ENCODE results near the gene PRMT2.

PRMT2 gene

DNA sequence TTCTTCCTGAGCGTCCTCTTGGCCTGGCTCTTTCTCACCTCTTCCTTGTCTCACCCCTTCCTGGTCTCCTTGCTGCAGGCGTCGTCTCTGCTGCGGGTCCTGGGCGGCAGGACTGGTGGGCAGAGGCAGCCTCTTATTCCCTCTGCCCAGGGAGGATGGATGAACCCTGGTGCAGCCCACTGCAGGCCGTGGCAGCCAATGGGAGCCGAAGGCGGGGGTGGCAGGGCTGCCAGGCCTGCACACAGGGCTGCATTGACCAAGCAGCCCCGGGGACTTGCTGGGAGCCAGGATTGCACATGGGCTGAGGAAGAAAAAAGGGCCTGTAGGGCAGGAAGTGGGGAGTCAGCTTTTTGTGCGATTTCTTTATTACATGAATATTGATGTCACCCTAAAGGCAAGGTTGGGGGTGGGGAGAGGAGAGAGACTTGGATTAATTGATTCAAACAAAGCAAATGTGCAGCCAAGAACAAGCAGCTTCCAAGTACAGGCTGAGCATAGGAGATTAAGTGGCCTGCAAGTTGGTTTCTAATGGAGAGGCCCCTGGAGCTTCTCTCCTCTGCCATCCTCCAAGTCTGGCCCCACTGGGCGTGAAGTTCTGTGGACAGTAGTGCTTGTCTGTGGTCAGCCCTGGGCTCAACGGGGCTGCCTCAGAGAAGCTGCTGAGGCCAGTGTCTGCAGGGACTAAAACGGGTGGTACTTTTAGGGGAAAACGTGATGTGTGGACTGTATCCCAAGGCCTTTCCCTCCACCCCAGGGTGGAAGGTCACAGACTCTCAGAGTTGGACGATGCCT is 30.3 kb upstream of the PRMT2 start, which contains the start of gene S100B:
Gene S100B (minus strand): TSS at position 108 of the 792 bp plus-strand sequence. CDS start 2,667 bp downstream, outside the sequence.
- Histone ChIP-seq H3K9ac (ENCODE audit: low read depth, low read length) (no peak within 1 kb of the TSS), H3K9me3 (ENCODE audit: control insufficient read depth, insufficient read depth, low read length) (peaks cover 3% of the 10 kb centered on the region), H3K4me3 (ENCODE audit: low read depth, low read length) (no peak within 1 kb of the TSS), H3K4me1 (ENCODE audit: control insufficient read depth, insufficient read depth, low read length) (peaks cover 18% of the 10 kb centered on the region), H3K27me3 (ENCODE audit: control insufficient read depth, insufficient read depth, low read length) (no peaks in the 10 kb centered on the region), H3K36me3 (ENCODE audit: control insufficient read depth, insufficient read depth, low read length) (no peaks in the 10 kb centered on the region)

DNA sequence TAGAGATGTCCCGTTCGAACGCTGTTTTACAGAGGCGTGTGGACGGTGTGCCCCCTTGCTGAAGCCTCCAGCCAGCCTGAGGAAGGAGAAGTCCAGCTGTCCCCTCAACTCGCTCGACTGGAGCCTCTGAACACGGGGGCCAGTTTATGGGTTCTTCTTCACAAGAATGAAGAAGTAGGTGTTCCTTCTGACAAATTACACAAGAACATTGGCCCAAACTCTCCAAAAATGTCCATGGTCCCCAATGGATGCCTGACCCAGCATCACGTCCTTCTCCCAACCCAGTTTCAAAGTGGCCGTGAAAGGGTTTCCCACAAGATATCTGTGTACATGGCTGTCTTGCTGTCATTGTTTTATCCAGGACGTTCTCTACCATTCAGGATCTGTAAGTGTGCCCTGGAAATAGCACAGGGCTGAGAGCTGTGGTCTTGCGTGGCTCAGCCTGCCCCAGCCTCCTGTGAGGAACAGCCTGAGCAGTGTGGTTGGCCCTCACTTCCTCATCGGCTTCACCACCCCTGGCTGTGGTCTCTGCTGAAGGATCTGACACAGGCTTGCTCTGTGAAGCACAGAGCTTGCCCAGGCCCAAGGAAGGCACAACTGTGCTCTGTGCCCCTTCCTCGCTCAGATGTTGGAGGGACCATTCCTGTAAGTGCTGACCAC is 29.6 kb upstream of the PRMT2 start:
- H3K9ac ChIP-seq (ENCODE audit: low read depth, low read length), result no peak overlapping the region

DNA sequence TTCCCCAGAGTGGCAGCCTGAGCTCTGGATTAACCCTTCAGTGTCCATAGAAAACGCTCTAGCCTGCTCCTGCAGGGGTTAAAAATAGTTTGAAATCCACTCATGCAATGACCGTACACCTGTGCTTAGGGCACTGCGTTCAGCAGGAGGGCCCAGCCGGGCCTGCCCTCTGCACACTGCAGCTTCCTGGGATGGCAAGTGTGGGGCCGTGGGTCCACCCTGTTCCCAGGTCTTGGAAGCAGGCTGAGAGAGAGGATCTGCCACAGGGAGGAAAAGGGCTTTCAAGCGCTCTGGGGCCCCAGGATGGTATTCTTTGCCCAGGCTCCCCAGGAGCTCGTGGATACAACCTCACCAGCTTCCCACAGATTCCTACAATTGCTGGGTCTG is 29.1 kb upstream of the PRMT2 start:
- Histone ChIP-seq H3K27me3 (ENCODE audit: control insufficient read depth, insufficient read depth, low read length) (no peaks in the 10 kb centered on the region), H3K9me3 (ENCODE audit: control insufficient read depth, insufficient read depth, low read length) (peaks cover 3% of the 10 kb centered on the region), H3K36me3 (ENCODE audit: control insufficient read depth, insufficient read depth, low read length) (no peaks in the 10 kb centered on the region), H3K4me3 (ENCODE audit: low read depth, low read length) (no peak overlapping the region), H3K4me1 (ENCODE audit: control insufficient read depth, insufficient read depth, low read length) (peaks cover 18% of the 10 kb centered on the region), H3K9ac (ENCODE audit: low read depth, low read length) (no peak overlapping the region)

More for the DNA sequence above, 29.6 kb upstream of the PRMT2 start:
- H3K36me3 ChIP-seq (ENCODE audit: control insufficient read depth, insufficient read depth, low read length), result no peaks in the 10 kb centered on the region
- no peak overlapping the region for H3K4me3 ChIP-seq (ENCODE audit: low read depth, low read length)
- peaks cover 3% of the 10 kb centered on the region for H3K9me3 ChIP-seq (ENCODE audit: control insufficient read depth, insufficient read depth, low read length)
- H3K4me1 ChIP-seq (ENCODE audit: control insufficient read depth, insufficient read depth, low read length), result peaks cover 18% of the 10 kb centered on the region
- no peaks in the 10 kb centered on the region for H3K27me3 ChIP-seq (ENCODE audit: control insufficient read depth, insufficient read depth, low read length)

DNA sequence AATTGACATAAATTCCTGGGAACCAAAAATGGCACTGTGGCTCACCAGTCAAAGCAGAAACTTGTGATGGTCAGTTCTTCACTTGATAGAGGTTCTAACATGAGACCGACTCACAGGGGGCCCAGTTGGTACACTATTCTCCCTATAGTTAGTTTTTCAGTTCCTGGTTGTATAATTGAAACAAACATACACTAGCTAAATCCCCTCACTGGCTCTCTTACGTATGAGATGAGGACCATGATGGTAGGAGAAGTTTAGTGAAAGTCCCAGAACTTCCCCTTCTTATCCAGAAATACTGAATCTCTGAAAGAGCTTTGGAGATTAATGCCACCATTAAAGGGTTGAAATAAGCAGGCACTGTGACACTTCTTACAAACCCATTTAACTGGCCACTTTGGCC is 27.8 kb upstream of the PRMT2 start:
- Histone ChIP-seq H3K9me3 (ENCODE audit: control insufficient read depth, insufficient read depth, low read length) (peaks cover 3% of the 10 kb centered on the region), H3K36me3 (ENCODE audit: control insufficient read depth, insufficient read depth, low read length) (no peaks in the 10 kb centered on the region), H3K27me3 (ENCODE audit: control insufficient read depth, insufficient read depth, low read length) (no peaks in the 10 kb centered on the region), H3K4me3 (ENCODE audit: low read depth, low read length) (no peak overlapping the region), H3K9ac (ENCODE audit: low read depth, low read length) (no peak overlapping the region), H3K4me1 (ENCODE audit: control insufficient read depth, insufficient read depth, low read length) (peaks cover 12% of the 10 kb centered on the region)

DNA sequence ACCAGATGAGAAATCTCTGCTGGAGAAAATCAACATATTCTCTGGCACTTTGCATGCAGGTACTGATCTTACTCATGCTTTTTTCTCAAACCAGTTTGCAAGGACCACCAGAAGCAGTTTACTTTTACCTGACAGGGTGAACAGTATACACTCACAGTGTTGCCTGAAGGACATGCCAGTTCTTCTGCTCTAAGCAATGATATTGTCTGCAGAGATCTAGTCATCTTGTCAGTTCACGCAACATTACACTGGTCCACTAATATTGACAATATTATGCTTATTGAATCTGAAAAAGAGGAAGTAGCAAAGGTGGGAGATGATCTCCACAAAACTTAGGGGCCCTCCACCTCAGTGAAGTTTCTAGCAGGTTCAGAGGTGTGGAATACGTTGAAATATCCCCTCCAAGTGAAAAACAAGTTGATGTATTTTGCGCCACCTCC is 26.8 kb upstream of the PRMT2 start:
- H3K9ac ChIP-seq (ENCODE audit: low read depth, low read length), result no peak overlapping the region
- H3K4me3 ChIP-seq (ENCODE audit: low read depth, low read length), result no peak overlapping the region
- no peaks in the 10 kb centered on the region for H3K36me3 ChIP-seq (ENCODE audit: control insufficient read depth, insufficient read depth, low read length)
- peaks cover 10% of the 10 kb centered on the region for H3K4me1 ChIP-seq (ENCODE audit: control insufficient read depth, insufficient read depth, low read length)
- peaks cover 3% of the 10 kb centered on the region for H3K9me3 ChIP-seq (ENCODE audit: control insufficient read depth, insufficient read depth, low read length)
- no peaks in the 10 kb centered on the region for H3K27me3 ChIP-seq (ENCODE audit: control insufficient read depth, insufficient read depth, low read length)

DNA sequence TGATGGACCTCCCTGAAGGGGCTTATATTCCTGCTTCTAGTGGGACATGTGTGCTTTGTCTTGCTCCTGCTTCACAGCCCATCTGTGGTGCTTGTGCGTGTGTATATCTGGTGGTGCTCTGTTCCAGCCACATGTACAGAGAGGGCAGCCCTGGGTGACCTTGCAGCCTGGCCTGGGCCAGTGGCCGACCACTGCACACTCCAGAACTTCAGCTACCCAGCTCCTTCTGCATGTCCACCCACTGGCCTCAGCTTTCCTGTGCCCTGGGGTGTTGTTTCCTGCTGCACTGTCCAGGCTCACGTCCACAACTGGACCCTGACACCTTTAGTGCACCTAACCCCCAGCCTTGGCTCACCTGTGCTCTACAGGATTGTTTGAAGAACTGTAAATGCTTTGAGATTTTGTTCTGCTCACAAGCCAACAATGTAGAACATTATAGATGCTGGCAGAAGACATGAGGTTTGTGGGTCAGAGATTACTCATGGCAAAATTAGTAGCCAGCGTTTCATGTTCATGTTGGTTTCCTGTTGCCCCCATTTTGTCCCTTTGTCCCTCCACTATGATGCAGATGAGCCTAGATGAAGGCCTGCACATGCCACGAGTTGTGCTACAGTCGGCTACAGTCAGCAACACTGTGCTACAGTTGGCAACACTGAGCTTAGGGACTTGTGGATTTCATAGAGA is 25.3 kb upstream of the PRMT2 start:
- Histone ChIP-seq H3K4me1 (ENCODE audit: control insufficient read depth, insufficient read depth, low read length) (peaks cover 3% of the 10 kb centered on the region), H3K9me3 (ENCODE audit: control insufficient read depth, insufficient read depth, low read length) (peaks cover 3% of the 10 kb centered on the region), H3K36me3 (ENCODE audit: control insufficient read depth, insufficient read depth, low read length) (no peaks in the 10 kb centered on the region), H3K4me3 (ENCODE audit: low read depth, low read length) (no peak overlapping the region), H3K27me3 (ENCODE audit: control insufficient read depth, insufficient read depth, low read length) (no peaks in the 10 kb centered on the region), H3K9ac (ENCODE audit: low read depth, low read length) (no peak overlapping the region)

DNA sequence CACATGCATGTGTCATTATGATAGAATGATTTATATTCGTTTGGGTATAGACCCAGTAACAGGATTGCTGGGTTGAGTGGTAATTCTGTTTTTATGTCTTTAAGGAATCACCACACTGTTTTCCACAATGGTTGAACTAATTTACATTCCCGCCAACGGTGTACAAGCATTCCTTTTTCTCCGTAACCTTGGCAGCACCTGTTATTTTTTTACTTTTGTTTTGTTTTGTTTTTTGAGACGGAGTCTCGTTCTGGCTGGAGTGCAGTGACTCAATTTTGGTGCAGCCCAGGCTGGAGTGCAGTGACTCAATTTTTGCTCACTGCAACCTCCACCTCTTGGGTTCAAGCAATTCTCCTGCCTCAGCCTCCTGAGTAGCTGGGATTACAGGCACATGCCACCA is 22.1 kb upstream of the PRMT2 start:
- no peaks in the 10 kb centered on the region for H3K27me3 ChIP-seq (ENCODE audit: control insufficient read depth, insufficient read depth, low read length)
- no peak overlapping the region for H3K9ac ChIP-seq (ENCODE audit: low read depth, low read length)

DNA sequence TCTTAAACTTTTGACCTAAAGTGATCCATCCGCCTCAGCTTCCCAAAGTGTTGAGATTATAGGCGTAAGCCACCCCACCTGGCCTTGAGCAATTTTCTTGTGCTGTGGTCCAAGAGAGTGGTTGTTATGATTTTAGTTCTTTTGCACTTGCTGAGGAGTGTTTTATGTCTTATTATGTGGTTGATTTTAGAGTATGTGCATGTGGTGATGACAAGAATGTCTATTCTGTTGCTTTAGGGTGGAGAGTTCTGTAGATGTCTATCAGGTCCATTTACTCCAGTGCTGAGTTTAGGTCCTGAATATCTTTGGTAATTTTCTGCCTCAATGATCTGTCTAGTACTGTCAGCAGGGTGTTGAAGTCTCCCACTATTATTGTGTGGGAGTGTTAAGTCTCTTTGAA is 19.4 kb upstream of the PRMT2 start:
- Histone ChIP-seq H3K4me3 (ENCODE audit: low read depth, low read length) (no peak overlapping the region), H3K9ac (ENCODE audit: low read depth, low read length) (no peak overlapping the region), H3K4me1 (ENCODE audit: control insufficient read depth, insufficient read depth, low read length) (peaks cover 7% of the 10 kb centered on the region), H3K27me3 (ENCODE audit: control insufficient read depth, insufficient read depth, low read length) (no peaks in the 10 kb centered on the region), H3K36me3 (ENCODE audit: control insufficient read depth, insufficient read depth, low read length) (no peaks in the 10 kb centered on the region), H3K9me3 (ENCODE audit: control insufficient read depth, insufficient read depth, low read length) (no peaks in the 10 kb centered on the region)

More for the DNA sequence above, 22.1 kb upstream of the PRMT2 start:
- Histone ChIP-seq H3K36me3 (ENCODE audit: control insufficient read depth, insufficient read depth, low read length) (no peaks in the 10 kb centered on the region), H3K9me3 (ENCODE audit: control insufficient read depth, insufficient read depth, low read length) (peaks cover 3% of the 10 kb centered on the region), H3K4me1 (ENCODE audit: control insufficient read depth, insufficient read depth, low read length) (no peaks in the 10 kb centered on the region), H3K4me3 (ENCODE audit: low read depth, low read length) (no peak overlapping the region)

DNA sequence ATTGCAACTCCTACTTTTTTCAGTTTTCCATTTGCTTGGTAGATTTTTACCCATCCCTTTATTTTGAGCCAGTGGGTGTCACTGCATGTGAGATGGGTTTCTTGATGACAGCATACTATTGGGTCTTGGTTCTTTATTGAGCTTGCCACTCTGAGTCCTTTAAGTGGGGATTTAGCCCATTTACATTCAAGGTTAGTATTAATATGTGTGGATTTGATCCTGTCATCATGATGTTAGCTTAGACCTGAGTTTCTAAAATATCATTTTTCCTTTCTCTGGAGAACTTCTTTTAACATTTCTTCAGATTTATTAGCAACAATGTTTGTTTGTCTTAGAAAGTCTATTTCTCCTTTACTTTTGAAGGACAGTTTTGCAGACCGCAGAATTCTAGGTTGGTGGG is 18.8 kb upstream of the PRMT2 start:
- Histone ChIP-seq H3K4me3 (ENCODE audit: low read depth, low read length) (no peak overlapping the region), H3K36me3 (ENCODE audit: control insufficient read depth, insufficient read depth, low read length) (no peaks in the 10 kb centered on the region), H3K27me3 (ENCODE audit: control insufficient read depth, insufficient read depth, low read length) (no peaks in the 10 kb centered on the region), H3K4me1 (ENCODE audit: control insufficient read depth, insufficient read depth, low read length) (peaks cover 7% of the 10 kb centered on the region), H3K9me3 (ENCODE audit: control insufficient read depth, insufficient read depth, low read length) (no peaks in the 10 kb centered on the region), H3K9ac (ENCODE audit: low read depth, low read length) (no peak overlapping the region)

DNA sequence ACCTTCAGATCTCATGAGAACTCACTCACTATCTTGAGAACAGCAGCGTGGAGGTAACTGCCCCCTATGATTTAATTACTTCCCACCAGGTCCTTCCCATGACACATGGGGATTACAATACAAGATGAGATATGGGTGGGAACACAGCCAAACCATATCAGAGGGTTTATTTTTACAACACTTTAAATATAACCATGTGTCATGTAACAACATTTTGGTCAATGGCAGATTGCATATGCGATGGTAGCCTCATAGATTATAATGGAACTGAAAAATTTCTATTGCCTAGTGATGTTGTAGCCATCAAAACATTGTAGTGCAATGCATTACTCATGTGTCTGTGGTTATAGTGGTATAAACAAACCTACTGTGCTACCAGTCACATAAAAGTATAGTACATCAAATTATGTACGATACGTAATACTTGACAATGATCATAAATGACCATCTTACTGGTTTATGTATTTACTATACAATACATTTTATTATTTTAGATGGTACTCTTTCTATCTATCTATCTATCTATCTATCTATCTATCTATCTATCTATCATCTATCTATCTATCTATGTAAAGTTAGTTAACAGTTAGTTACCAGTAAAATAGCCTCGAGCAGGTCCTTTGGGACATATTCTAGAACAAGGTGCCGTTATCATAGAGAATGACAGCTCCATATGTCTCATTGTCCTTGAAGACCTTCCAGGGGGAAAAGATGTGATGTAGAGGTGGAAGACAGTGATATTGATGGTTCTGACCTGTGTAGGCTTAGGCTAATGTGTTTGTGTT is 18.0 kb upstream of the PRMT2 start:
- Histone ChIP-seq H3K36me3 (ENCODE audit: control insufficient read depth, insufficient read depth, low read length) (no peaks in the 10 kb centered on the region), H3K9me3 (ENCODE audit: control insufficient read depth, insufficient read depth, low read length) (no peaks in the 10 kb centered on the region), H3K9ac (ENCODE audit: low read depth, low read length) (no peak overlapping the region), H3K4me3 (ENCODE audit: low read depth, low read length) (no peak overlapping the region), H3K4me1 (ENCODE audit: control insufficient read depth, insufficient read depth, low read length) (peaks cover 9% of the 10 kb centered on the region), H3K27me3 (ENCODE audit: control insufficient read depth, insufficient read depth, low read length) (no peaks in the 10 kb centered on the region)

DNA sequence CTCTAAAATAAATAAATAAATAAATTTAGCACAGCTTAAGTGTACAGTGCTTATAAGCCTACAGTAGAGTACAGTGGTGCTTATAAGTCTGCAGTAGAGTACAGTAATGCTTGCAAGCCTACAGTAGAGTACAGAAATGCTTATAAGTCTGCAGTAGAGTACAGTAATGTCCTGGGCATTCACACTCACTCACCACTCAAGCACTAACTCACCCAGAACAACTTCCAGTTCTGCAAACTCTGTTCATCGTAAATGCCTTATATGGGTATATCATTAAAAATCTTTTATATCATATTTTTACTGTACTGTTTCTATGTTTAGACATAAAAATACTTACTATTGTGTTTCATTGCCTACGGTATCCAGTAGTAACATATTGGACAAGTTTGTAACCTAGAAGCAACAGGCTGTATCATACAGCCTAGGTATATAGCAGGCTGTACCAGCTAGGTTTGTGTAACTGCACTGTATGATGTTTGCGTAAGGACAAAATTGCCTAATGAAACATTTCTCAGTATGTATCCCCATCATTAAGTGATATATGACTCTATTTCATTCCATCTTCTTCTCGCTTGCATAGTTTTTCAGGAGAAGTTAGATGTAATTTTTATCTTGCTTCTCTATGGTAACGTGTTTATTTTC is 16.6 kb upstream of the PRMT2 start:
- no peak overlapping the region for H3K4me3 ChIP-seq (ENCODE audit: low read depth, low read length)

More for the DNA sequence above, 16.6 kb upstream of the PRMT2 start:
- no peaks in the 10 kb centered on the region for H3K9me3 ChIP-seq (ENCODE audit: control insufficient read depth, insufficient read depth, low read length)
- peaks cover 9% of the 10 kb centered on the region for H3K4me1 ChIP-seq (ENCODE audit: control insufficient read depth, insufficient read depth, low read length)
- H3K36me3 ChIP-seq (ENCODE audit: control insufficient read depth, insufficient read depth, low read length), result no peaks in the 10 kb centered on the region
- no peaks in the 10 kb centered on the region for H3K27me3 ChIP-seq (ENCODE audit: control insufficient read depth, insufficient read depth, low read length)
- no peak overlapping the region for H3K9ac ChIP-seq (ENCODE audit: low read depth, low read length)
